ENCODE measurements around the gene TMEM95. TPM values are rescaled to one million over a fixed set of nuclear protein-coding genes. Genes with fewer than 3 reads are reported as not detected.
A peak's percentile ranks its signal among the peaks of the same experiment; 100 is the strongest.

Gene TMEM95
- total RNA-seq, 1 experiment from 2014 or later: not detected

DNA sequence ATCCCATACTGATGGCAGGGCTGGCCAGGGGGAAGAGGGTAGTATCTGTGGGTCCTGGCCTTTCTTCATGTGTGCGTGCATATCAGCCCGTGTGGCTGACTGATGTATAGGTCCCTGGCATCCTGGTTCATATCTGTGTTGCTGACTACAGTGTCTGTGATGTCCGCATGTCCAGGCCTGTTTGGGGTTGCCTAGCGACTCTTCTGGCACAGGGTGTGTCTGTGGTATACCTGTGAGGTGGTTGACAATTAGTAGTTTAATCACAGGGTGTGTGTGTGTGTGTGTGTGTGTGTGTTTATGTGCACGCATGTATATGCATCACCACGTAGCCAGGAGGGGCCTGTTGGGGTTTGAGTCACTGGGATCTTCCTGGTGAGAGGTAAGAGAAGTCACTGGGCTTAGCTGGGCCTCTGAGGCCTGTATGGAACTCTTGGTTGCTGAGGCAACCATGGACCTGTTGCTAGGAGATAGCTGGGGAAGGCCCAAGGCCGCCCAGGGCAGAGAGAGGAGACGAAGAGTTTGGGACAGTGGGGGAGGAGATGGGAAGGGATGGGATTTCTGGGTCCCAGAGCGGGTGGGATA, 603 bp upstream of the TMEM95 start:
- DNase-seq (ENCODE audit: low read depth, low spot score) (no peak), ATAC-seq (no peak)
- intact Hi-C loops (cut with micrococcal nuclease): loop anchor here (5.0 kb wide), 1 partner anchor 307 kb away; no protein-coding TSS in a partner anchor
- ChIA-PET RAD21 (ENCODE audit: low non-redundant PET in 1 of 2, low total read pairs in 2 of 2, uncharacterized antibody in 2 of 2, unreplicated experiment in 2 of 2) (no interaction called here), CTCF (interaction anchor here (1.0 to 2.9 kb wide), 3 partner anchors 50 to 206 kb away, joined by 6 to 21 read pairs (median 7); partner anchors contain the start of genes TMEM102 and TMEM256), POLR2A (no interaction called here)
- Histone ChIP-seq H3K79me2 (ENCODE audit: insufficient read depth, low read length) (peaks cover 24% of the 10 kb centered on the region), H3K4me1 (ENCODE audit: control insufficient read depth in 1 of 2, insufficient read depth in 2 of 2, low read length in 2 of 2) (peaks cover 29 to 65% of the 10 kb centered on the region in 2 experiments), H3K9me3 (ENCODE audit: control insufficient read depth in 1 of 2, insufficient read depth in 1 of 2, low read depth in 1 of 2, low read length in 2 of 2) (no peaks in the 10 kb centered on the region), H4K20me1 (ENCODE audit: insufficient read depth) (0 out of 2 replicates have a peak, but pooled peaks cover 4% of the 10 kb centered on the region), H3K9me2 (ENCODE audit: insufficient read depth) (no peaks in the 10 kb centered on the region), H3K27ac (ENCODE audit: low read depth, low read length) (no peak overlapping the region), H2AFZ (ENCODE audit: low read depth, low read length, poor library complexity, severe bottlenecking) (no peak overlapping the region), H3K4me3 (replicated peaks in 1 of 2; ENCODE audit: low read depth in 1 of 2, low read length in 2 of 2) (no peak overlapping the region), H3K27me3 (ENCODE audit: insufficient read depth, low read length) (no peaks in the 10 kb centered on the region), H3K9ac (ENCODE audit: low read length) (no peak overlapping the region), H3K4me2 (ENCODE audit: low read length) (peak overlapping the region; percentile 8), H3K36me3 (ENCODE audit: control insufficient read depth in 1 of 2, insufficient read depth in 2 of 2, low read length in 2 of 2) (no peaks in the 10 kb centered on the region)
- BruUV-seq (replicated peaks): no TSS peak
- TF ChIP-seq ZNF274 (IDR thresholded peaks at IDR 0.05; ENCODE audit: low read depth, low read length): no peak
- no peak for TF ChIP-seq EZH2phosphoT487 (IDR thresholded peaks at IDR 0.05; ENCODE audit: borderline replicate concordance)
- TF ChIP-seq, protein P1, sequence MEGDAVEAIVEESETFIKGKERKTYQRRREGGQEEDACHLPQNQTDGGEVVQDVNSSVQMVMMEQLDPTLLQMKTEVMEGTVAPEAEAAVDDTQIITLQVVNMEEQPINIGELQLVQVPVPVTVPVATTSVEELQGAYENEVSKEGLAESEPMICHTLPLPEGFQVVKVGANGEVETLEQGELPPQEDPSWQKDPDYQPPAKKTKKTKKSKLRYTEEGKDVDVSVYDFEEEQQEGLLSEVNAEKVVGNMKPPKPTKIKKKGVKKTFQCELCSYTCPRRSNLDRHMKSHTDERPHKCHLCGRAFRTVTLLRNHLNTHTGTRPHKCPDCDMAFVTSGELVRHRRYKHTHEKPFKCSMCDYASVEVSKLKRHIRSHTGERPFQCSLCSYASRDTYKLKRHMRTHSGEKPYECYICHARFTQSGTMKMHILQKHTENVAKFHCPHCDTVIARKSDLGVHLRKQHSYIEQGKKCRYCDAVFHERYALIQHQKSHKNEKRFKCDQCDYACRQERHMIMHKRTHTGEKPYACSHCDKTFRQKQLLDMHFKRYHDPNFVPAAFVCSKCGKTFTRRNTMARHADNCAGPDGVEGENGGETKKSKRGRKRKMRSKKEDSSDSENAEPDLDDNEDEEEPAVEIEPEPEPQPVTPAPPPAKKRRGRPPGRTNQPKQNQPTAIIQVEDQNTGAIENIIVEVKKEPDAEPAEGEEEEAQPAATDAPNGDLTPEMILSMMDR (IDR thresholded peaks at IDR 0.05 in 2 of 3, conservative IDR thresholded peaks at IDR 0.05 in 1 of 3; ENCODE audit: borderline replicate concordance in 1 of 3, insufficient read depth in 1 of 3, low read depth in 2 of 3, low read length in 2 of 3): no peak
- no peak for TF ChIP-seq TCF7L2 (IDR thresholded peaks at IDR 0.05; ENCODE audit: borderline replicate concordance, extremely low read depth, insufficient read depth, insufficient read length)
- TF ChIP-seq EZH2 (IDR thresholded peaks at IDR 0.05): no peak
- TF ChIP-seq POLR2A (IDR thresholded peaks at IDR 0.05; ENCODE audit: borderline replicate concordance, extremely low read depth, insufficient read depth, insufficient read length): no peak
- no peak for TF ChIP-seq SRF (IDR thresholded peaks at IDR 0.05; ENCODE audit: low read depth)
- TF ChIP-seq FOSL1 (IDR thresholded peaks at IDR 0.05; ENCODE audit: low read depth): no peak
